Gastroesophageal sphincter (tissue), 3 donors: ENCODE data around the gene SNX18.

Source experiments
- POLR2A ChIP-seq, 2 donors: fragments of 450-650 bp; IDR thresholded peaks; one replicate each; pipeline ENCODE4 v1.6.1; 2017; ENCODE audit warnings: antibody characterized with exemption in 2 of 2, mild to moderate bottlenecking in 2 of 2, moderate library complexity in 1 of 2
- POLR2AphosphoS5 ChIP-seq: sonication (generic); formaldehyde crosslinking; IDR thresholded peaks from one replicate; pipeline ENCODE4 v1.6.1; 2017; ENCODE audit warnings: antibody characterized with exemption
- TF ChIP-seq, protein P1 (sequence below), 4 experiments: fragments of 200-600 bp in 2 of 4; fragments of 450-650 bp in 2 of 4; sonication (generic) in 1 of 4; IDR thresholded peaks; one replicate each; pipeline ENCODE4 v1.5.1; 2017 to 2019; ENCODE audit warnings: antibody characterized with exemption in 4 of 4, mild to moderate bottlenecking in 2 of 4, moderate library complexity in 2 of 4

DNA sequence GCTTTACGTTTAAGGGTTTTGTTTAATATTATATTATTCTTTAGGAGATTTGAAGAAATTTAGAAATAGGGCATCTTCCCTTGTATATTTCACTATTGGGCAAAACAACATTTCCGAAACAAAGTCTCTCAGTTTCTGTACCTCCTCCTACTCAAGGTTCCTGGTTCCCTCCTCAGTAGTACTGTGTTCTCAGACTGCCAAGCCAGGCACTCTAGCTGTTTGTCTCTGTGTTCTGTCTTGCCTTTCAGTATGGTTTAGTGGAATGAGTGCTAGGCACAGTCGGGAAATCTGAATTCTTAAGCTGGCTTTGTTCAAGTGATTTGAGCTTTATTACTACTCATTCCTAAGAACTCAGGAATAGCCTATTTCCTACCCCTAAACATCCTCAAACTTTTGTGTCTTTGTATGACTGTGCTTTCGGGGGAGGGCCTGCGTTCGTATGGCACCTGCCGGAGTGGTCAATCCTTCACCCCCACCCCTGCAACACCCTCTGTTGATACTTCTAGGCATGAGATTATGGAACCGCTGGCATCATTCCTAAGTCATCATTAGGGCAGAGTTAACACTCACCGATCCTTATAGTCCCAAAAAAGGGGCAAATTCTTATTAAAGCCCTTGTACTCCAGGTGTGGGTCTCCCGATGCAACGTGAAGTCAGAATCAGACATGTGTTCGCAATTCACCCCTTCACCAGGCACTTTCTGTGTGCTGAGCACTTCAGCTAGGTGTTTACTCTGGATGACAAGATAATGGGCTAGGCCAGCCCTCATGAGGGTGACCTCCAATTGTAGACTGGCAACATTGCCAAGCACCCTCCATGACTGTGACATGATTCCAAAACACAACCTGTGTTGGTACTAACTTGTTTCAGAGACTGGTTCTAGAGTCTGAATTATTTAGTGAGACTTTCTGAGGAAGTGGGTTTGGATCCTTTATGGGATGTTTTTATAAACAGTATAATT, 24.5 kb downstream of the SNX18 start:
- TF ChIP-seq, protein P1, sequence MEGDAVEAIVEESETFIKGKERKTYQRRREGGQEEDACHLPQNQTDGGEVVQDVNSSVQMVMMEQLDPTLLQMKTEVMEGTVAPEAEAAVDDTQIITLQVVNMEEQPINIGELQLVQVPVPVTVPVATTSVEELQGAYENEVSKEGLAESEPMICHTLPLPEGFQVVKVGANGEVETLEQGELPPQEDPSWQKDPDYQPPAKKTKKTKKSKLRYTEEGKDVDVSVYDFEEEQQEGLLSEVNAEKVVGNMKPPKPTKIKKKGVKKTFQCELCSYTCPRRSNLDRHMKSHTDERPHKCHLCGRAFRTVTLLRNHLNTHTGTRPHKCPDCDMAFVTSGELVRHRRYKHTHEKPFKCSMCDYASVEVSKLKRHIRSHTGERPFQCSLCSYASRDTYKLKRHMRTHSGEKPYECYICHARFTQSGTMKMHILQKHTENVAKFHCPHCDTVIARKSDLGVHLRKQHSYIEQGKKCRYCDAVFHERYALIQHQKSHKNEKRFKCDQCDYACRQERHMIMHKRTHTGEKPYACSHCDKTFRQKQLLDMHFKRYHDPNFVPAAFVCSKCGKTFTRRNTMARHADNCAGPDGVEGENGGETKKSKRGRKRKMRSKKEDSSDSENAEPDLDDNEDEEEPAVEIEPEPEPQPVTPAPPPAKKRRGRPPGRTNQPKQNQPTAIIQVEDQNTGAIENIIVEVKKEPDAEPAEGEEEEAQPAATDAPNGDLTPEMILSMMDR (IDR thresholded peaks at IDR 0.05): no peak
- TF ChIP-seq POLR2A (IDR thresholded peaks at IDR 0.05): no peak
- TF ChIP-seq POLR2AphosphoS5: no peak
